Duodenal mucosa (tissue), 2 donors: ENCODE measurements around the gene NFIA.

Source experiments
- H3K27ac ChIP-seq: one replicate; pipeline ENCODE4 v1.7.0; 2013; ENCODE audit warnings: low read depth, low read length
- H3K27me3 ChIP-seq, 2 donors: one replicate each; pipeline ENCODE4 v1.7.0; 2013; ENCODE audit warnings: low read length in 2 of 2, control low read depth in 1 of 2; ENCODE audit not compliant: insufficient read depth in 2 of 2, control insufficient read depth in 1 of 2
- H3K36me3 ChIP-seq, 2 donors: one replicate each; pipeline ENCODE4 v1.7.0; 2013; ENCODE audit warnings: low read length in 2 of 2, control low read depth in 1 of 2; ENCODE audit not compliant: insufficient read depth in 2 of 2, control insufficient read depth in 1 of 2
- H3K4me1 ChIP-seq, 2 donors: one replicate each; pipeline ENCODE4 v1.7.0; 2013; ENCODE audit warnings: low read length in 2 of 2, control low read depth in 1 of 2; ENCODE audit not compliant: insufficient read depth in 2 of 2, control insufficient read depth in 1 of 2
- H3K4me3 ChIP-seq, 2 donors: one replicate each; pipeline ENCODE4 v1.7.0; 2013; ENCODE audit warnings: low read length in 2 of 2, low read depth in 1 of 2
- H3K9ac ChIP-seq, 2 donors: one replicate each; pipeline ENCODE4 v1.7.0; 2013; ENCODE audit warnings: low read length in 2 of 2, low read depth in 1 of 2
- H3K9me3 ChIP-seq, 2 donors: one replicate each; pipeline ENCODE4 v1.7.0; 2013; ENCODE audit warnings: low read length in 2 of 2, control low read depth in 1 of 2; ENCODE audit not compliant: control insufficient read depth in 1 of 2

Gene NFIA

DNA sequence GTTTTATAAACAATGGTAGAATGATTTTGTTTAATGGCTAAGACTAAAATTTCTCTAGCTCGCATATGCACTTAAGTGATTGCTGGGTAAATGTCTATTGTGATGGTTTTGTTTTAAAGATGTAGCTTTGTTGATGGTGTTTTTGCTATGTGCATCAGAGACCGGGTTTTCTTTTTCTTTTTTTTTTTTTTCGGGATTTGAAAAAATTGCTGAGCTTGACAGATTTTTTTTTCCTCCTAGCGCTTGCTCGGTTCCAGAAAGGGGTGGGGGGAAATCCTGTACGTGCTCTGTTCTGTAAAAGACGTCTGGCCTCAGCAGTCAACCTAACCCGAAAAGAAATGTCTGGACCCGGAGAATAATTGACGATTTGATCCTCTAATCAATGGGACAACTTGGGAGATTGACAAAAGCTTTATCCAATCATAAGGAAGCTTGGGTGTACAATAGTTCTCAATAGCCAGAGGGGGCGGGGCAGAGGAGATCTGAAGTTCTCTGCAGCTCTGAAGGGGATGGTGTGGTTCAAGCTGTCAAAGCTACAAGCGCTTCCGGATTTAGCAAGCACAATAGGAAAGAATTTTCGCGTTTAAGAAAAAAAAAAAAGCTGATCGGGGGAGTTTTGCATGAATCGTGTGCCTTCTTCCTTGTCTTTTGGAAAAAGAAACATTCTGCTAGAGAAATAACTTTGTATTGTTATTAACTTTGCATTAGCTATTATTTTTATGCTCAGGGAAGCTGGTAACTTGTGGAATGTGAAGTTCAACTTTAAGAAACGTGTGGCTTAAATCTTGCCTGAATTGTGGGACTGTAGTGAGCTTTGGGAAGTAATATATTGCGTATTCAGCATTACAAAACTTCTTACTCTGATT lies 4.5 kb upstream of the NFIA start:
- H3K4me3 ChIP-seq, result peak overlapping the region; percentile 86 to 87
- peaks cover 40 to 43% of the 10 kb centered on the region in 2 donors for H3K4me1 ChIP-seq
- no peaks in the 10 kb centered on the region for H3K36me3 ChIP-seq
- H3K27me3 ChIP-seq, result no peaks in the 10 kb centered on the region
- no peaks in the 10 kb centered on the region for H3K9me3 ChIP-seq
- H3K9ac ChIP-seq, result peak overlapping the region; percentile 62 to 63
- H3K27ac ChIP-seq, result peak overlapping the region; percentile 78

DNA sequence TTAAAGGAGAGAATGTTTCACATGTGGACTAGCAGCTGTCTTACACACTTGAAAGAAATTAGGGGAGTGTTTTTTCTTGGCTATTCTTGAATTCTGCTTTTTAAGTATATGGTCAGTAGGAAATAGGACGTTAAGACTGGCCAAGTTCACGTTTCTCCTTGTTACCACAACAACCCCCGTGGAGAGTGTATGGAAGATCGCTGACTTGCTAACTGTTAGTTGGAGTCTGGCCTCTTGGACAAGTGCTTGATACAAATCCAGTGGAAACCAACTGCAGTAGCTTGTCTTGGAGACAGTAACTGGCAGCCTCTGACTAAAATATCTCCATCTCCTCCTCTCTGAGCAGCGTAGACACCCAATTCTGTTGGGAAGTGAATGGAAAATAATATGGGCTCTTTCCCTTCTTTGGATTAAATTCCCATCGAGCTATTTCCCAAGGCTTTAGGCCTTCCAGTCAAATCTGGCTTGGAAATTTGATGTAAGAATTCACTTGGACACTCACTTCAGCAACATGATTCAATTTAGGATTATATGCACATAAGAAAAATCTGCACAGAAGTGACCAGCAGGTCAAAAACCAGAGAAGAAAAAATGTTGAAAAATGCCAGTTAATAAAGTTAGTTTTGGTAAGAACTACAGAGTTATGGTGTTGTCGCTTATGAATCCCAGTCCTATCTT lies 3.6 kb upstream of the NFIA start:
- H3K4me1 ChIP-seq, result peaks cover 40 to 43% of the 10 kb centered on the region in 2 donors
- no peaks in the 10 kb centered on the region for H3K36me3 ChIP-seq
- H3K9ac ChIP-seq, result peak overlapping the region; percentile 4 to 48
- H3K9me3 ChIP-seq, result no peaks in the 10 kb centered on the region
- H3K27ac ChIP-seq, result peak overlapping the region; percentile 8
- no peaks in the 10 kb centered on the region for H3K27me3 ChIP-seq
- peak overlapping the region; percentile 86 to 87 for H3K4me3 ChIP-seq

DNA sequence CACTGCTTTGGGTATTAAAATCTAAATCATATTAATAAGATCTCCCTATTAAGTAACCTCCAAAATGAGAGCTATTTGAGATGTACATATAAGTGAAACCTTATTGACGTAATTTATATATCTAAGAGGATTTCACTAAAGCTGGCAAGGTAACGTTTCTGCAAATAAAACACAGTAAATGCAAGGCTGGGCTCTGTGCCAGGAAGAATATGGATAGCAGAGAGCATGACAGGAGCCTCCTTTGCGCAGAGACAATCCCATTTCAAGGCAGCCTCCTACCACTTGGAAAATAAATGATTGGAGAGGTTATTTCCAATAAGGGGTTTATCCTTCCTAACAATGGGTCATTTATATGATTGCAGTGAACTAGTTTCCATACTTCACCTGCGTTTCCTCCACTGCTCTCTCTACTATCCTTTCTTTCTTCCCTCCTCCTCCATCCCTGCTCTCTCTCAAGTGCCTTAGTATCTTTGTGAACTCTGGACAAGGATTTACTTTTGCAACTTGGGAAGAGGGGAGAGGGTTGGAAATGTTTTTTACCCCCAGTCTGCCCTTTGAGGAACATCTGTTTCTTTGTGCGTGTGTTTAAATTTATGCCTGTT lies 3.0 kb upstream of the NFIA start:
- Histone ChIP-seq H3K9ac (peak overlapping the region in 1 of 2 donors; percentile 9), H3K27me3 (no peaks in the 10 kb centered on the region), H3K4me3 (peak overlapping the region; percentile 45 to 46), H3K36me3 (no peaks in the 10 kb centered on the region), H3K4me1 (peaks cover 40 to 50% of the 10 kb centered on the region in 2 donors), H3K27ac (no peak overlapping the region), H3K9me3 (no peaks in the 10 kb centered on the region)

DNA sequence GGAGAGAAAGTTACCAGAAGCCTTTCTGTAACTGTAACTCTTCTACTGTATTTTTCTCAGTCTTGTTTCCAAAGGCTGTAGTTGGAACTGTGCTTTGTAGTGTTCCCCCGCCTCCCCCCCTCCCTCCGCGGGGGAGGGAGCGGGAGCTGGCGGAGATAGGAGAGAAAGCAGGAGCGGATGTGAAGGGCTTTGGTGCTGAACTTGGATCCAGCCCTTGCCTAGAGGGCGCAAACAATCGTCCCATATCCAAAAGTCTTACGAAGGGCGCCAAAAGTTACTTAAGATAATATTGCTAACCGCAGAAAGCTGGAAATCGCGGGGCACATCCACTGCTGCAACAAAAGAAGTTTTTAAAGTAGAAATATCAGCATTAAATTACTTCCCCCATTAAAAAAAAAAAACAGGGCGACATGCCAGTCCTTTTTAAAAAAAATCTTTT lies 2.4 kb upstream of the NFIA start:
- H3K9ac ChIP-seq, result no peak overlapping the region
- H3K9me3 ChIP-seq, result no peaks in the 10 kb centered on the region
- peak overlapping the region; percentile 45 to 46 for H3K4me3 ChIP-seq
- H3K36me3 ChIP-seq, result no peaks in the 10 kb centered on the region
- no peaks in the 10 kb centered on the region for H3K27me3 ChIP-seq
- peaks cover 40 to 54% of the 10 kb centered on the region in 2 donors for H3K4me1 ChIP-seq
- H3K27ac ChIP-seq, result no peak overlapping the region

DNA sequence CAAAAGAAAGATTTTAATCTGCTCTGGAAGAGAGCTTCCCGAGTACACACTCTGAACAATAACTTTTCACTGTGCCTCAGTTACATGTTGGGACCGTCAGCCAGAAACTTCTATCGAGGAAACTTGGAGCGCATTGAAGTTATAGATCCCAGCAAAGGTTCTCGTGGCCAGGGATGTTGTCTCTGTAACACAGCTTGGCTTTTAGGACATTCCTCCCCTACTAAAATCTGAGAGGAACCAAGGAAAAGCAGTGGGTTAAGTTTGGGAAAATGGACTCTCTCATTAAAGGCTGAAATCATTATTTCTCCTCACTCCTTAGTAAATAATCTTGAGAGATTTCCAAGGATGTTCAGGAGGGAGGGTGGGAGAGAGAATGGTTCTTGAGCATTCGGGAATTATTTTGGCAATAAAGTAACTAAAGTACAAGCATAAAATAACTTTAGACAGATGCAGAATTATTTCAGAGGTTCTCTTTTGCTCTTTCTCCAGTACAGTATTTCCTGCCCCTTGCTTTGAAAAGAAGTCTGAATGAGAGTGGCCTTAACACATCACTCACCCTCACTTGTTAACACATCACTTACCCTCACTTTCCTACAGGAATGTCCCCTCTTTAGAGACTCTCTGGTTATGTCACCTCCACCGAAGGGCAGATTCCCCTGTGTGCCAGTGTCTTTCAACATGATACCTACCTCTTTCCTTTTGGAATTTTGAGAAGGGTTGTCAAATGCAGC lies 1.8 kb upstream of the NFIA start:
- no peak overlapping the region for H3K27ac ChIP-seq
- H3K27me3 ChIP-seq, result no peaks in the 10 kb centered on the region
- H3K9me3 ChIP-seq, result no peaks in the 10 kb centered on the region
- H3K36me3 ChIP-seq, result no peaks in the 10 kb centered on the region
- no peak overlapping the region for H3K9ac ChIP-seq
- H3K4me1 ChIP-seq, result peaks cover 44 to 60% of the 10 kb centered on the region in 2 donors
- peak overlapping the region; percentile 46 to 85 for H3K4me3 ChIP-seq

DNA sequence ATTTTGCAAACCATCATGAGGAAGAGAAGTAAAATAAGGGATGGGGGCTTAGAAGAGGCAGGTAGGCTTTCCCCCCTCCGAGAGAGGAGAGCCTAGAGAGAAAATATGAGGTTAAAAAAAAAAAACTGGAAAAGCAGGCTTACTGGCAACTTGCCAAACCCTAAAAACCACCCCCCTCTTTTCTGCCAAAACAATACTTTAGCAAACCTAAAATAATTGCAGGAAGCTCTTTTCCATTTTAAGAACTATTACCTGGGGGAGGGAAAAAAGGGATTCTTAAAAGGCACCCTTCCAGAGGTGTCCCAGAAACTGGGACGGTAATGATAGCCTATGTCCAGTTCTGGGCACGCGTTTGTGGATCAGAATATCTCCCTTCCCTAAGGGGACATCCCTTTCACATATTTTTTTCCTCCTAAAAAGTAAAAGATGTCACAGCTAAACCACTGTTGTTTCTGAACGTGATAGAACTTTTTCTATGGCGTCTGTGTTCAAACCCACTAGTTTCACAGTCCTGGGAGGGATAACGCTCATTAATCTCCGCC lies 1.1 kb upstream of the NFIA start:
- Histone ChIP-seq H3K27me3 (no peaks in the 10 kb centered on the region), H3K36me3 (no peaks in the 10 kb centered on the region), H3K9me3 (no peaks in the 10 kb centered on the region), H3K27ac (peak overlapping the region; percentile 51), H3K9ac (peak overlapping the region; percentile 44 to 59), H3K4me1 (peaks cover 50 to 59% of the 10 kb centered on the region in 2 donors), H3K4me3 (peak overlapping the region; percentile 85 to 89)

DNA sequence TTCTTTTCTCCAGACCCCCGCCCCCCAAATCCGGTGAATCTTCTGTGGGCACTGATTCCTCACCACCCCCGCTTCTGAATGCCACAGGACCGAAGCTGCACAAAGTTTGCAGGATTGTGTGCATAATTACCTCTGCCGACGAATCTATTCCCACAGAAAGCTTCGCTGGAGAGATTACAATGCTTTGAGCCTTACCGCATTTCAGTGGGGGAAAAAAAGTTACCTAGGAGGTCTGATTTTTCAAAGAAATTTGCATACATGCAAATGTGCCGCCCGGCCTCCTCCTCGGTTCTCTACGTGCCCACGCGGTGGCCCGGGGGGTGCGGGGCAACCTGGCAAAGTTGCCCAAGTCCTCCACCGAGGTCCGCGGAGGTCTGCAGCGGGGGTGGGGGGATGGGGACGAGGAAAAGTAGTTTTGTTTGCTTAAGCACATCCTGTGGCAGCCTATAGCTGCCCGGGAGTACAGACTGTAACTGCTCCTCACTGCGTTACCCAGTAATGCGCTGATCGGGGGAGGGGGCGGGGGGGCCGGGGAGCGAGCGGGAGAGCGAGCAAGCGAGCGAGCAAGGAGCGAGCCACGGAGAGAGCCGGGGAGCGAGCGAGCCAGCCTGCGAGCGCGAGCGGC lies 563 bp upstream of the NFIA start:
- H3K4me3 ChIP-seq, result peak overlapping the region; percentile 85 to 89
- no peaks in the 10 kb centered on the region for H3K36me3 ChIP-seq
- H3K27ac ChIP-seq, result peak overlapping the region; percentile 51
- no peaks in the 10 kb centered on the region for H3K9me3 ChIP-seq
- peak overlapping the region; percentile 44 to 59 for H3K9ac ChIP-seq
- H3K4me1 ChIP-seq, result peaks cover 45 to 55% of the 10 kb centered on the region in 2 donors
- no peaks in the 10 kb centered on the region for H3K27me3 ChIP-seq

DNA sequence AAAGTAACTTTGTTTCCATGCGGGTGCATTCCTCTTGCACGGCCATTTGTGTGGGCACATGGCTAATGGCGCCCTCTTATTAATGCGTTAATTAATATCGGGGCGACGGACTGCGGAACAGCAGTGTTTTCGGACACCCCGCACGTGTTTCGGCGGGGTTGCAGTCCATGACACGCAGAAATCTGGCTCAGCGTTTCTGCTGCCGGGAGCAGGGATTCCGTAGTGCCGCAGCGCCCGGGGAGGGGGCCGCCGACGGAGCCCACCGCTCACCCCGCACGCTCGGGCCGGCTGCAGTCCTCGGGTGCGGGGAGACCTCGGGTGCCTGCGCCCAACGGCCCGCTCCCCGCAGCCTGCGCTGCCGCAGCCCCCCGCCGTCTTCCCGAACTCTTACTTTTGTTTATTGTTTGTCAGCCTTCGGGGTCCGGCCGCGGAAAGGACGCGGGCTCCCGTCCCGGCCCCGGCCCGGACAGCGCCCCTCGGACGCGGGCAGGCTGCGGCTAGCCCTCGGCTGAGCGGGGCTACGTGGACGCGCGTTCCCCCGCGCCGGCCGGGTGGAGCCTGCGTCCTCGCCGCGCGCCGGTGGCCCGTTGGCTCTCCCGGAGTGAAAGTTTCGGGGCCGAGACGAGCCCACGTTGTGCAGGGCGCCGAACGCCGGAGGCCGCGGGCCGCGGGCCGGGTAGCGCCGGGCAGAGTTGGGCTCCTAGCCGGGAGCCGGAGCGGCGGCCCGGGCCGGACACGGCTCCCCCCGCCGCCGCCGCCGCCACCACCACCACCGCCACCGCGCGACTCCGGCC lies 849 bp downstream of the NFIA start:
- no peaks in the 10 kb centered on the region for H3K27me3 ChIP-seq
- peak overlapping the region; percentile 82 to 85 for H3K4me3 ChIP-seq
- no peaks in the 10 kb centered on the region for H3K9me3 ChIP-seq
- H3K4me1 ChIP-seq, result peaks cover 43 to 54% of the 10 kb centered on the region in 2 donors
- H3K9ac ChIP-seq, result peak overlapping the region; percentile 53 to 59
- H3K27ac ChIP-seq, result peak overlapping the region; percentile 77
- H3K36me3 ChIP-seq, result peaks cover 0 to 3% of the 10 kb centered on the region in 2 donors
